Sigmoid colon (tissue), 7 donors: ENCODE results near the gene RRM2. TPM values are rescaled to one million over a fixed set of nuclear protein-coding genes. Genes with fewer than 3 reads are reported as not detected.

Experiments used
- DNase-seq: peaks from one replicate; pipeline ENCODE4 v3.0.0-alpha.2; 2019
- H3K27ac ChIP-seq, 4 donors: fragments of 200-600 bp; sonication (generic); one replicate each; pipeline ENCODE4 v1.5.1; 2016 to 2019; ENCODE audit warnings: mild to moderate bottlenecking in 1 of 4
- H3K27me3 ChIP-seq, 3 donors: fragments of 200-600 bp; sonication (generic); one replicate each; pipeline ENCODE4 v1.5.1; 2019; ENCODE audit warnings: mild to moderate bottlenecking in 1 of 3
- H3K36me3 ChIP-seq, 4 donors: fragments of 200-600 bp; sonication (generic); one replicate each; pipeline ENCODE4 v1.5.1; 2016 to 2019
- H3K4me1 ChIP-seq, 4 donors: fragments of 200-600 bp; sonication (generic); one replicate each; pipeline ENCODE4 v1.5.1; 2017 to 2019
- H3K4me3 ChIP-seq, 4 donors: fragments of 200-600 bp; sonication (generic); one replicate each; pipeline ENCODE4 v1.5.1; 2017 to 2019; ENCODE audit warnings: mild to moderate bottlenecking in 2 of 4, moderate library complexity in 1 of 4
- H3K9me3 ChIP-seq, 4 donors: fragments of 200-600 bp in 3 of 4; sonication (generic) in 3 of 4; one replicate each; pipeline versions ENCODE4 v1.5.1 to v1.6.1; 2013 to 2019
- EP300 ChIP-seq, 4 donors: sonication (generic); formaldehyde crosslinking; IDR thresholded peaks; one replicate each; pipeline ENCODE4 v1.6.1; 2017; ENCODE audit warnings: antibody characterized with exemption in 4 of 4
- POLR2A ChIP-seq, 2 donors: fragments of 450-650 bp; IDR thresholded peaks; one replicate each; pipeline ENCODE4 v1.6.1; 2016; ENCODE audit warnings: antibody characterized with exemption in 2 of 2, mild to moderate bottlenecking in 2 of 2, moderate library complexity in 2 of 2
- POLR2AphosphoS5 ChIP-seq, 4 donors: sonication (generic); formaldehyde crosslinking; IDR thresholded peaks; one replicate each; pipeline ENCODE4 v1.6.1; 2017; ENCODE audit warnings: antibody characterized with exemption in 4 of 4
- WGBS, 2 donors: extraction: QIAGEN DNeasy Blood & Tissue Kit; methylation state at CpG; one replicate each; pipeline ENCODE4 v1.1.7; 2013; 5-methylcytosine and 5-hydroxymethylcytosine counted together
- intact Hi-C: fragments of 100-400 bp; cut with DNase I; formaldehyde crosslinking; loops from one replicate; pipeline ENCODE4 v1.15.1; 2023
- polyA plus RNA-seq, 3 donors: library from polyadenylated mRNA; stranded (reverse); fragments of 200-250 nt; gene quantifications; one replicate each; pipeline ENCODE4 v1.2.3, GENCODE V29; 2013
- total RNA-seq, 4 donors: library from RNA; depleted of rRNA; stranded (reverse); fragments of >200 nt; gene quantifications; one replicate each; pipeline ENCODE4 v1.1.0, GENCODE V29; 2016
- TF ChIP-seq, protein P1 (sequence below), 4 experiments: fragments of 450-650 bp in 3 of 4; fragments of 200-600 bp in 1 of 4; IDR thresholded peaks; one replicate each; pipeline ENCODE4 v1.5.1; 2016 to 2019; ENCODE audit warnings: antibody characterized with exemption in 4 of 4, mild to moderate bottlenecking in 3 of 4, moderate library complexity in 2 of 4
- donor health status: healthy with polysubstance abuse.
- donor health status: Bipolar disorder and iron deficiency.
- donor health status: healthy.

RRM2 gene
- total and polyA plus RNA-seq, 7 donors, result 0.16 to 65.8 (median 6.9) TPM; not detected in 1

GRCh38 chr2:10171006-10171800 lies 48.7 kb downstream of the RRM2 start:
- Histone ChIP-seq H3K27me3 (no peaks in the 10 kb centered on the region), H3K4me3 (no peak overlapping the region), H3K36me3 (no peaks in the 10 kb centered on the region), H3K4me1 (peaks cover 0 to 5% (median 2%) of the 10 kb centered on the region in 4 donors), H3K9me3 (no peaks in the 10 kb centered on the region), H3K27ac (no peak overlapping the region)
- intact Hi-C loops, result no loop called here
- 93 to 94% methylated on average over 19 of the region's 19 CpGs for WGBS, 2 donors
- TF ChIP-seq POLR2A (IDR thresholded peaks at IDR 0.05), result no peak
- TF ChIP-seq EP300 (IDR thresholded peaks at IDR 0.05), result no peak
- no peak for TF ChIP-seq POLR2AphosphoS5 (IDR thresholded peaks at IDR 0.05)
- TF ChIP-seq, protein P1, sequence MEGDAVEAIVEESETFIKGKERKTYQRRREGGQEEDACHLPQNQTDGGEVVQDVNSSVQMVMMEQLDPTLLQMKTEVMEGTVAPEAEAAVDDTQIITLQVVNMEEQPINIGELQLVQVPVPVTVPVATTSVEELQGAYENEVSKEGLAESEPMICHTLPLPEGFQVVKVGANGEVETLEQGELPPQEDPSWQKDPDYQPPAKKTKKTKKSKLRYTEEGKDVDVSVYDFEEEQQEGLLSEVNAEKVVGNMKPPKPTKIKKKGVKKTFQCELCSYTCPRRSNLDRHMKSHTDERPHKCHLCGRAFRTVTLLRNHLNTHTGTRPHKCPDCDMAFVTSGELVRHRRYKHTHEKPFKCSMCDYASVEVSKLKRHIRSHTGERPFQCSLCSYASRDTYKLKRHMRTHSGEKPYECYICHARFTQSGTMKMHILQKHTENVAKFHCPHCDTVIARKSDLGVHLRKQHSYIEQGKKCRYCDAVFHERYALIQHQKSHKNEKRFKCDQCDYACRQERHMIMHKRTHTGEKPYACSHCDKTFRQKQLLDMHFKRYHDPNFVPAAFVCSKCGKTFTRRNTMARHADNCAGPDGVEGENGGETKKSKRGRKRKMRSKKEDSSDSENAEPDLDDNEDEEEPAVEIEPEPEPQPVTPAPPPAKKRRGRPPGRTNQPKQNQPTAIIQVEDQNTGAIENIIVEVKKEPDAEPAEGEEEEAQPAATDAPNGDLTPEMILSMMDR (IDR thresholded peaks at IDR 0.05), result no peak
- DNase-seq, result no peak

- Histone ChIP-seq H3K4me1 (peaks cover 0 to 5% (median 2%) of the 10 kb centered on the region in 4 donors), H3K27ac (no peak overlapping the region), H3K27me3 (no peaks in the 10 kb centered on the region), H3K9me3 (no peaks in the 10 kb centered on the region), H3K36me3 (no peaks in the 10 kb centered on the region), H3K4me3 (no peak overlapping the region)
- TF ChIP-seq POLR2AphosphoS5 (IDR thresholded peaks at IDR 0.05) (no peak), EP300 (IDR thresholded peaks at IDR 0.05) (no peak), POLR2A (IDR thresholded peaks at IDR 0.05) (no peak)
- TF ChIP-seq, protein P1 (IDR thresholded peaks at IDR 0.05), result no peak
- 87 to 94% methylated on average over 23 of the region's 23 CpGs for WGBS, 2 donors
- no peak for DNase-seq
- intact Hi-C loops, result no loop called here
These were observed 49.7 kb downstream of the RRM2 start for GRCh38 chr2:10172033-10172871.

DNA sequence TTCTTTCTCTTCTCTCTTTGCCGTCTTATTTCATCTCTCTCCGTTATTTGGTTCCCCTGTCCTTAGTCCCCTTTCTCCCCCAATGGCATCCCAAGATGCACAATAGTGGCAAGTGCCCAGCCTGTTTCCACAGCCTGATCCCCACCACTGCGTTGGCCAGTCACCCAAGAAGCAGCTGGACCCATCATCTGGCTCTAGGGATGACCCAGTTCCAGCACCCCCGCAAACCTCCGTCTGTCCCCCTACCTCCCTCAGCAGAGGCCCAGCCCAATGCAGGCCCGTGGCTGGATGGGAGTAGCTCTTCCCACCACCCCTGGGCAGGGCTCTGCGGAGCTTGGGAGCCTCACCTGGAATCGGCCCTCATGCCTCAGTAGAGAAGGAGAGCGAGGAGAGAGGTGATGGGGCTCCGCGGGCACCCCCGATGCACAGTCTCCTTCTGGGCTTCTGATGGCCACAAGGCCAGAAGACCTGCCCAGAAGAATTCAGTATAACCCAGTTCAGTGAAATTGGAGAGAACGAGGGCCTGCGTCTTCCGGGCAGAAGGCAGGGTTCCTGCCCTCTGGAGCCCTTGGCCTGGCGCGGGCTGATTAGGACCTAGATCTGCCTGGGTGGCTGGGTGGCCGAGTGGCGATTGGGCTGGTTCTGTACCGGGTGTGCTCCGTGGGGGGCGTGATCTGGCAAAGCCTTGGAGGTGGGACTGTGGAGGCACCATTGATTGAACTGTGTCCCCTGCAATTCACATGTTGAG lies 50.9 kb downstream of the RRM2 start:
- Histone ChIP-seq H3K27me3 (no peaks in the 10 kb centered on the region), H3K4me3 (no peak overlapping the region), H3K4me1 (peaks cover 0 to 5% (median 2%) of the 10 kb centered on the region in 4 donors), H3K9me3 (no peaks in the 10 kb centered on the region), H3K27ac (no peak overlapping the region), H3K36me3 (no peaks in the 10 kb centered on the region)
- no peak for DNase-seq
- 96 to 98% methylated on average over 22 of the region's 22 CpGs for WGBS, 2 donors
- TF ChIP-seq EP300 (IDR thresholded peaks at IDR 0.05), result no peak
- TF ChIP-seq, protein P1 (IDR thresholded peaks at IDR 0.05), result no peak
- TF ChIP-seq POLR2A (IDR thresholded peaks at IDR 0.05), result no peak
- no peak for TF ChIP-seq POLR2AphosphoS5 (IDR thresholded peaks at IDR 0.05)
- intact Hi-C loops, result no loop called here

GRCh38 chr2:10174173-10174572 lies 51.6 kb downstream of the RRM2 start:
- WGBS, 2 donors, result 90 to 91% methylated on average over 9 of the region's 9 CpGs
- H3K27me3 ChIP-seq, result no peaks in the 10 kb centered on the region
- H3K27ac ChIP-seq, result no peak overlapping the region
- intact Hi-C loops, result no loop called here
- no peak for DNase-seq
- H3K4me1 ChIP-seq, result peaks cover 0 to 5% (median 2%) of the 10 kb centered on the region in 4 donors
- no peaks in the 10 kb centered on the region for H3K36me3 ChIP-seq
- TF ChIP-seq POLR2AphosphoS5 (IDR thresholded peaks at IDR 0.05), result no peak
- TF ChIP-seq, protein P1 (IDR thresholded peaks at IDR 0.05), result no peak
- no peak for TF ChIP-seq EP300 (IDR thresholded peaks at IDR 0.05)
- no peak for TF ChIP-seq POLR2A (IDR thresholded peaks at IDR 0.05)
- no peaks in the 10 kb centered on the region for H3K9me3 ChIP-seq
- H3K4me3 ChIP-seq, result no peak overlapping the region
